ENCODE measurements around the gene COA8.
"Not testable (repeated sequence)": the region's sequence is repeated elsewhere in the genome, so short reads cannot be mapped to it uniquely, and the experiment has no call there.

Gene COA8

GRCh38 chr14:103604620-103605019 lies 41.9 kb downstream of the COA8 start:
- FAIRE-seq (no peak), DNase-seq (ENCODE audit: insufficient read length) (no peak)
- TF ChIP-seq POLR2A (IDR thresholded peaks at IDR 0.05; ENCODE audit: low read depth, low read length), result no peak
- TF ChIP-seq TAF1 (IDR thresholded peaks at IDR 0.05; ENCODE audit: borderline replicate concordance, low read depth, low read length), result no peak
- no peak for TF ChIP-seq POLR2AphosphoS5 (IDR thresholded peaks at IDR 0.05; ENCODE audit: low read depth, low read length)

GRCh38 chr14:103606963-103607668 lies 44.4 kb downstream of the COA8 start:
- FAIRE-seq, result peak; percentile 88

GRCh38 chr14:103607822-103608221 lies 45.1 kb downstream of the COA8 start:
- DNase-seq (ENCODE audit: insufficient read length), result no peak
- TF ChIP-seq POLR2A (IDR thresholded peaks at IDR 0.05; ENCODE audit: low read depth, low read length) (no peak), TAF1 (IDR thresholded peaks at IDR 0.05; ENCODE audit: borderline replicate concordance, low read depth, low read length) (no peak), POLR2AphosphoS5 (IDR thresholded peaks at IDR 0.05; ENCODE audit: low read depth, low read length) (no peak)
- FAIRE-seq, result no peak

More at GRCh38 chr14:103606963-103607668, 44.4 kb downstream of the COA8 start:
- peak; percentile 63 for DNase-seq (ENCODE audit: insufficient read length)
- TF ChIP-seq TAF1 (IDR thresholded peaks at IDR 0.05; ENCODE audit: borderline replicate concordance, low read depth, low read length), result no peak
- TF ChIP-seq POLR2AphosphoS5 (IDR thresholded peaks at IDR 0.05; ENCODE audit: low read depth, low read length), result peak; percentile 38; the same call in 1 of the 2 replicates

GRCh38 chr14:103609081-103609480 lies 46.3 kb downstream of the COA8 start:
- not testable (repeated sequence) for DNase-seq (ENCODE audit: insufficient read length); FAIRE-seq

GRCh38 chr14:103611215-103611614 lies 48.5 kb downstream of the COA8 start:
- FAIRE-seq (no peak), DNase-seq (ENCODE audit: insufficient read length) (no peak)
- TF ChIP-seq POLR2A (IDR thresholded peaks at IDR 0.05; ENCODE audit: low read depth, low read length), result no peak
- TF ChIP-seq TAF1 (IDR thresholded peaks at IDR 0.05; ENCODE audit: borderline replicate concordance, low read depth, low read length), result no peak
- no peak for TF ChIP-seq POLR2AphosphoS5 (IDR thresholded peaks at IDR 0.05; ENCODE audit: low read depth, low read length)

- no peak for TF ChIP-seq POLR2A (IDR thresholded peaks at IDR 0.05; ENCODE audit: low read depth, low read length)
- TF ChIP-seq POLR2AphosphoS5 (IDR thresholded peaks at IDR 0.05; ENCODE audit: low read depth, low read length), result no peak
- no peak for TF ChIP-seq TAF1 (IDR thresholded peaks at IDR 0.05; ENCODE audit: borderline replicate concordance, low read depth, low read length)
- no peak for FAIRE-seq
- DNase-seq (ENCODE audit: insufficient read length), result no peak
Measured at GRCh38 chr14:103613517-103613916, 50.8 kb downstream of the COA8 start.

GRCh38 chr14:103616635-103617300 lies 54.0 kb downstream of the COA8 start:
- no peak for DNase-seq (ENCODE audit: insufficient read length)
- no peak for FAIRE-seq
- TF ChIP-seq POLR2A (IDR thresholded peaks at IDR 0.05; ENCODE audit: low read depth, low read length) (no peak), TAF1 (IDR thresholded peaks at IDR 0.05; ENCODE audit: borderline replicate concordance, low read depth, low read length) (no peak), POLR2AphosphoS5 (IDR thresholded peaks at IDR 0.05; ENCODE audit: low read depth, low read length) (no peak)

GRCh38 chr14:103619057-103619456 lies 56.3 kb downstream of the COA8 start:
- DNase-seq (ENCODE audit: insufficient read length) (no peak), FAIRE-seq (no peak)
- no peak for TF ChIP-seq TAF1 (IDR thresholded peaks at IDR 0.05; ENCODE audit: borderline replicate concordance, low read depth, low read length)

GRCh38 chr14:103621860-103622259 lies 59.1 kb downstream of the COA8 start:
- TF ChIP-seq POLR2A (IDR thresholded peaks at IDR 0.05; ENCODE audit: low read depth, low read length) (no peak), TAF1 (IDR thresholded peaks at IDR 0.05; ENCODE audit: borderline replicate concordance, low read depth, low read length) (no peak), POLR2AphosphoS5 (IDR thresholded peaks at IDR 0.05; ENCODE audit: low read depth, low read length) (no peak)
- FAIRE-seq (no peak), DNase-seq (ENCODE audit: insufficient read length) (no peak)

GRCh38 chr14:103623308-103623707 lies 60.5 kb downstream of the COA8 start:
- FAIRE-seq, result no peak
- no peak for DNase-seq (ENCODE audit: insufficient read length)
- no peak for TF ChIP-seq TAF1 (IDR thresholded peaks at IDR 0.05; ENCODE audit: borderline replicate concordance, low read depth, low read length)

- DNase-seq (ENCODE audit: insufficient read length), result no peak
- TF ChIP-seq POLR2A (IDR thresholded peaks at IDR 0.05; ENCODE audit: low read depth, low read length) (no peak), TAF1 (IDR thresholded peaks at IDR 0.05; ENCODE audit: borderline replicate concordance, low read depth, low read length) (no peak), POLR2AphosphoS5 (IDR thresholded peaks at IDR 0.05; ENCODE audit: low read depth, low read length) (no peak)
- no peak for FAIRE-seq
Measured at GRCh38 chr14:103623883-103624482, 61.2 kb downstream of the COA8 start.

GRCh38 chr14:103624860-103625259 lies 62.1 kb downstream of the COA8 start:
- DNase-seq (ENCODE audit: insufficient read length), result no peak
- no peak for FAIRE-seq
- TF ChIP-seq TAF1 (IDR thresholded peaks at IDR 0.05; ENCODE audit: borderline replicate concordance, low read depth, low read length) (no peak), POLR2A (IDR thresholded peaks at IDR 0.05; ENCODE audit: low read depth, low read length) (no peak), POLR2AphosphoS5 (IDR thresholded peaks at IDR 0.05; ENCODE audit: low read depth, low read length) (no peak)
